DMS114 treated with DMSO at 0.1 percent for 48 hours (cell line): ENCODE data around the gene DNAJC8.

Source experiments
- DNase-seq: peaks from one replicate; lab custom pipeline; 2025; ENCODE audit not compliant: unreplicated experiment; lab: John Stamatoyannopoulos, UW

Gene DNAJC8

GRCh38 chr1:28232558-28233263 lies at the start of gene DNAJC8:
DNAJC8 (minus strand) TSS chr1:28233029; CDS start chr1:28232998, 31 bp downstream.
- DNase-seq, result peak; percentile 84

- DNase-seq, result no peak
Observed at GRCh38 chr1:28281608-28282425, 49.0 kb upstream of the DNAJC8 start.

- no peak for DNase-seq
Observed at GRCh38 chr1:28280977-28281381, 48.1 kb upstream of the DNAJC8 start.

GRCh38 chr1:28280501-28280900 lies 47.7 kb upstream of the DNAJC8 start:
- no peak for DNase-seq

- DNase-seq, result no peak
Observed at GRCh38 chr1:28279721-28280120, 46.9 kb upstream of the DNAJC8 start.

GRCh38 chr1:28278763-28279162 lies 45.9 kb upstream of the DNAJC8 start:
- no peak for DNase-seq

GRCh38 chr1:28273216-28273860 lies 40.5 kb upstream of the DNAJC8 start:
- no peak for DNase-seq

- DNase-seq, result no peak
Observed at GRCh38 chr1:28272215-28272852, 39.5 kb upstream of the DNAJC8 start.

- no peak for DNase-seq
Observed at GRCh38 chr1:28269529-28269928, 36.7 kb upstream of the DNAJC8 start.

GRCh38 chr1:28267633-28268032 lies 34.8 kb upstream of the DNAJC8 start:
- DNase-seq, result no peak

GRCh38 chr1:28266920-28267322 lies 34.1 kb upstream of the DNAJC8 start:
- no peak for DNase-seq

GRCh38 chr1:28265577-28265976 lies 32.7 kb upstream of the DNAJC8 start:
- DNase-seq, result no peak

- DNase-seq, result no peak
Observed at GRCh38 chr1:28264897-28265296, 32.1 kb upstream of the DNAJC8 start.

GRCh38 chr1:28260803-28261174 lies 28.0 kb upstream of the DNAJC8 start:
- no peak for DNase-seq

GRCh38 chr1:28259934-28260802 lies 27.3 kb upstream of the DNAJC8 start:
- DNase-seq, result peak; percentile 32

GRCh38 chr1:28259252-28259933 lies 26.6 kb upstream of the DNAJC8 start, which contains the start of gene SESN2:
SESN2 (plus strand) TSS chr1:28259518; CDS start chr1:28259848, 330 bp downstream.
- peak; percentile 93 for DNase-seq

- peak; percentile 21 for DNase-seq
Observed at GRCh38 chr1:28258628-28259251, 25.9 kb upstream of the DNAJC8 start.

- DNase-seq, result no peak
Observed at GRCh38 chr1:28257736-28258135, 24.9 kb upstream of the DNAJC8 start.

GRCh38 chr1:28256197-28256827 lies 23.5 kb upstream of the DNAJC8 start:
- no peak for DNase-seq
